ENCODE measurements around the gene SATB1. TPM values are rescaled to one million over a fixed set of nuclear protein-coding genes. Genes with fewer than 3 reads are reported as not detected.

SATB1 gene
- total RNA-seq, 1 experiment from 2014 or later = 15.6 TPM

- H3K4me3 ChIP-seq (ENCODE audit: low read length) = no peak overlapping the region
- BruUV-seq (replicated peaks) = no TSS peak
- H4K20me1 ChIP-seq (ENCODE audit: low read length) = no peaks in the 10 kb centered on the region
- peaks cover 26% of the 10 kb centered on the region for H3K27me3 ChIP-seq (ENCODE audit: low read length)
- no peak overlapping the region for H2AFZ ChIP-seq (ENCODE audit: low read length)
- H3K4me2 ChIP-seq (ENCODE audit: low read length) = no peak overlapping the region
- ChIA-PET CTCF (no interaction called here), POLR2A (ENCODE audit: unreplicated experiment) (no interaction called here)
- DNase-seq (no peak), ATAC-seq (no peak)
- intact Hi-C loops (cut with micrococcal nuclease) = loop anchor here (2.0 kb wide), 2 partner anchors 103 to 183 kb away; no protein-coding TSS in a partner anchor
- H3K36me3 ChIP-seq (ENCODE audit: low read depth, low read length) = no peaks in the 10 kb centered on the region
- peaks cover 22% of the 10 kb centered on the region for H3K4me1 ChIP-seq (ENCODE audit: insufficient read depth, low read length)
- no peak for TF ChIP-seq EZH2phosphoT487 (IDR thresholded peaks at IDR 0.05; ENCODE audit: borderline replicate concordance, low read length)
- no peak for TF ChIP-seq CTCF (conservative IDR thresholded peaks at IDR 0.05; ENCODE audit: low read depth, low read length)
- TF ChIP-seq EZH2 (IDR thresholded peaks at IDR 0.05; ENCODE audit: low read length, unreplicated experiment) = no peak
- H3F3A ChIP-seq (ENCODE audit: low read length, unreplicated experiment) = no peaks in the 10 kb centered on the region
- no peak overlapping the region for H3K27ac ChIP-seq (ENCODE audit: low read length)
- H3K9me3 ChIP-seq (ENCODE audit: low read length) = peaks cover 8% of the 10 kb centered on the region; the same call in 1 of the 2 replicates
- H3K79me2 ChIP-seq (ENCODE audit: low read length) = no peaks in the 10 kb centered on the region
- H3K9me2 ChIP-seq (replicated peaks; ENCODE audit: low read length) = no peaks in the 10 kb centered on the region
- H3K9ac ChIP-seq (ENCODE audit: low read length) = no peak overlapping the region
Measured at GRCh38 chr3:18447720-18448119, 22.6 kb upstream of the SATB1 start.

GRCh38 chr3:18446149-18446825 is 21.1 kb upstream of the SATB1 start:
- intact Hi-C loops (cut with micrococcal nuclease) = loop anchor here (1.0 to 2.0 kb wide), 5 partner anchors 23 to 312 kb away; no protein-coding TSS in a partner anchor
- ATAC-seq (peak; percentile 23), DNase-seq (no peak)
- Histone ChIP-seq H3K9ac (ENCODE audit: low read length) (no peak overlapping the region), H3K27me3 (ENCODE audit: low read length) (peaks cover 28% of the 10 kb centered on the region), H3K4me2 (ENCODE audit: low read length) (peak overlapping the region; percentile 95), H3K9me3 (ENCODE audit: low read length) (peaks cover 8% of the 10 kb centered on the region; the same call in 1 of the 2 replicates), H3F3A (ENCODE audit: low read length, unreplicated experiment) (no peaks in the 10 kb centered on the region), H3K36me3 (ENCODE audit: low read depth, low read length) (no peaks in the 10 kb centered on the region), H4K20me1 (ENCODE audit: low read length) (no peaks in the 10 kb centered on the region), H3K4me3 (ENCODE audit: low read length) (peak overlapping the region; percentile 74), H3K4me1 (ENCODE audit: insufficient read depth, low read length) (peaks cover 22% of the 10 kb centered on the region), H2AFZ (ENCODE audit: low read length) (peak overlapping the region; percentile 87; the same call in 1 of the 2 replicates), H3K9me2 (replicated peaks; ENCODE audit: low read length) (no peaks in the 10 kb centered on the region), H3K79me2 (ENCODE audit: low read length) (no peaks in the 10 kb centered on the region), H3K27ac (ENCODE audit: low read length) (no peak overlapping the region)
- ChIA-PET CTCF (no interaction called here), POLR2A (ENCODE audit: unreplicated experiment) (no interaction called here)
- no peak for TF ChIP-seq EZH2 (IDR thresholded peaks at IDR 0.05; ENCODE audit: low read length, unreplicated experiment)
- TF ChIP-seq CTCF (conservative IDR thresholded peaks at IDR 0.05; ENCODE audit: low read depth, low read length) = no peak
- no peak for TF ChIP-seq EZH2phosphoT487 (IDR thresholded peaks at IDR 0.05; ENCODE audit: borderline replicate concordance, low read length)
- TSS peak; percentile 34 for BruUV-seq (replicated peaks)
